GM19438 (cell line): Measurements from ENCODE around the gene CSMD2.

Source experiments
- ATAC-seq: cut with Tn5 transposase; IDR thresholded peaks from one replicate; pipeline ENCODE4 v1.9.1; 2021; ENCODE audit warnings: low read depth; ENCODE audit not compliant: unreplicated experiment

CSMD2 gene

DNA sequence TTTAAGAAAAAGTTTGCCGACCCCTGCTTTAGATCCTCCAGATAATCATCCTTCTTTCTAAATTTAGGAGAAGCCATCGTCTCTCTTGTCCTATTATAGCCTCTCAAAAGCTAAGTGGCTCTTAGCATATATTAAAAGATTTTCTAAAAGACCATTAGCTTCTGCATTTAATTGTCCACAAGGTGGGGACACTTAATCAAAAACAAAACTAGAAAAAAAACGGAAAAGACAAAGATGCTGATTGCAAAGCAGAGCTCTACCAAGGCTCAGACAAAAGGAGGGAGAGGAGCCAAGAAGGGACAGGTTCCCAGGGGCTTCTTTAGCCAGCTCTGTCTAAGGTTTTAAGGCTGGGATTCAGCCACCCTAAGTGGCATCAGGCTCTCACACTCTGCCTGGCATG lies 429.4 kb downstream of the CSMD2 start:
- no peak for ATAC-seq

DNA sequence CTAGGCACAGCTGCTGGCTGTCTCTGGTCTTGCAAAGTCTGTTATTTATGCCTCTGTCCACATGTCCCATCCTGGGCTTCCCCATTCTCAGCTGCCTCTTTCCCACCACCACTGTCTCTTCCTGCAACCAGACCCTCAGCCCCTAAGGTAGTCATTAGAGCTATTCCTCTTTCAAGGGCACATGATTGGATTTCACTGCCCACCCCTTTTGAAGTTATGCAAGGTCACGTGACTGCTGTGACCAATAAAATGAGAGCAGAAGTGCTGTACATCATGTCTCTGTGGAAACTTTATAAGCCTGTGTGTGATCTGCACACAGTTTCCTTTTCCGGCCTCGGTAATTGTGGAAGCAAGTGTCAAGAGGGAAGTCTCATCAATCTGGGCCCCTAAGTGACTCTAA lies 437.7 kb downstream of the CSMD2 start:
- ATAC-seq, result no peak

DNA sequence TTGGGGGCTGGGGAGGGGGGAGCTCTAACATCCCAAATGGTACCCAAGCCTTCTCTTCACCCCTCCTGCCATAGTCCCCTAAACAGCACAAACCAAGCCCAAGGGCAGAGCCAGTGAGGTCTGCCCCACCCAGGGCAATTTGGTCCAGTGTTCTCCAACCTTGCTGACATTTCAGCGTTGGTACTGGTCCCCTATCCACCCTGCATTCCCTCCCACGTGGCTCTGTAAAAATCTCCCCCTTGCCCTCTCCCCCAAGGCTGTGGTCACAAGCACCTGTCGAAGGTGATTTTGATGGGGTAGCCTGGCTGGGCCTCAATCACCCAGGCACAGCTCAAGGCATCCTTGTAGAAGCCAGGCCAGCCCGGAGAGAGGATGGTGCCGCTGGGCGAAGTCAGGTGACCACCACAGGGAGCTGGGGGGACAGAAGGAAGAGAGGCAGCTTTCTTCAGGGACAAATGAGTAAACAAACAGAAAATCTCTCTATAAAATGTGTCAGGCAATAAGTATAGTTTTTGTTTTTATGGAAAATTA lies 438.7 kb downstream of the CSMD2 start:
- no peak for ATAC-seq

DNA sequence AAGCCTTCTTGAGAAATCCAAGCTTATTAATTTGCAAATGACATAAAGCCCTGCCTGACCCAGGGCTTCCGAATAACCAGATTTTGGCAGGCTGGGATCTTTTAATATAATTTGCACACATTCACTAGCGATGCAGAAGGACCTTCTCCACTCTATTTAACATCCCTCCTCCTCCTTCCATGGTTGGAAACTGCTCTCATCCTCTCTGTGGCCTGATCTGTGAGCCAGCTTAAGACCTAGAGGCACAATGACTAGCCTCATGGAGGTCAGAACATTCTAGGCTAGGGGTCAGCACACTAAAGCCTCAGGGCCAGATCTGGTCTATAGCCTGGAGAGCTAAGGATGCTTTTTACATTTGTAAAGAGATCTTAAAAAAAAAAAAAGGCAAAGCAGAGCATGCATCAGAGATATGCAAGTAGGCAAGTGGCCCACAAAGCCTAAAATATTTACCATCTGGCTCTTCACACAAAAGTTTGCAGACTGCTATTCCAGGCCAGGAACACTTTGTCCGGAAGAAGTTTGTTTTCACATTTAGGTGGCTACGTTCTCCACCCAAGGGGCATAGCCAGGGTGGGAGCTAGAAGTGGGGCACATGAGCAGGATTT lies 439.4 kb downstream of the CSMD2 start:
- no peak for ATAC-seq

DNA sequence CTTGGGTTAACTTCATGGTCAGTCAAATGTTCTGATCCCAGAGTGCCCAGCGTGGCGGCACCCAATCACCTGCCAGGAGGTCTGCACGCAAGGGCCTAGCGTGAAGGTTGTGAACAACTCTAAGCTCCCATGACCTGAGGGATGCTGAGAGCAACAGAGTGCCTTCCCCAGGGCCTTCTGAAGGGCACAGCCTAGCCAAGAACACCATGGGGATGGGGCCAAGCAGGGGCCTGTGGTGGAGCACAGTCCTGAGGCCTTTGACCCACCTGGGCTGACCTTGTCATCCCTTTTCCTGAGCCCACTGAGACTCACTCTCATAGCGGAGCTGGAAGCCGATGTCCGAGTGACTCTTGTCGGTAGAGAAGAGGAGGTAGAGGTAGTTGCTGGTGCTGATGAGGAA lies 440.0 kb downstream of the CSMD2 start:
- ATAC-seq, result no peak

DNA sequence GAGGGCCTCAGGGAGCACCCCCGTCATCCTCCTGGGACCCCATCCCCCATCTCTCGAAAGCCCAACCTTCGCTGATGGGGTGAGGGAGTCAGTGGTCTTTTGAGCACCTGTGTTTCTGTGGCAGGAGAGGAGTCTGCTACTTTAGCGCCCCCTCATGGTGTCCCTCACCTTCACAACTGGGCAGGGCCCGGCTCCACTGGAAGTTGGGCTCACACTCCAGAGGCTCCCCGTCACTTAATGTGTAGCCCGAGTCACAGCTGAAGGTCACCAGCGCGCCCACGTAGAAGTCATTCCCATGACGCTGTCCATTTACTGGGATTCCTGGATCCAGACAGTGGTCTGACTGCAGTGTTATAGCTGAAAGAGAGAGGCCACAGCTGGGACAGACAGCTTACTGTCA lies 440.7 kb downstream of the CSMD2 start:
- no peak for ATAC-seq

DNA sequence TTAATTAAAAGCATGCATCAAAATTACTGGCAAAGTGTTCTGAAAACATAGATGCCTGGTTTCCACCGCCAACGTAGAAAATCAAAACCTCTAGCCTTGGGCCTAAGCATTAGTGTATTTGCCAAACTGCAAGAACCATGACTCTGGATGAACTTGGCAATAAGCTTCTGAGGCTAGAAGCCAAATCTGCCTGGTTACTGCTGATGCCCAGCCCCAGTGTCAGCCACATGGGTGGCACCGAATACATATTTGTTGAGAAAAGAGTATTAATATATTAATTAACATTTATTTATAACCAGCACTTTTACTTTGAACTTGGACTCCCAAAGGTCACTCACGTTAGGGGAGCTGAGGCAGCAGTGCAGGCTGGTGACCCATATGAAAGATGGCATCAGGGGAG lies 441.8 kb downstream of the CSMD2 start:
- no peak for ATAC-seq

DNA sequence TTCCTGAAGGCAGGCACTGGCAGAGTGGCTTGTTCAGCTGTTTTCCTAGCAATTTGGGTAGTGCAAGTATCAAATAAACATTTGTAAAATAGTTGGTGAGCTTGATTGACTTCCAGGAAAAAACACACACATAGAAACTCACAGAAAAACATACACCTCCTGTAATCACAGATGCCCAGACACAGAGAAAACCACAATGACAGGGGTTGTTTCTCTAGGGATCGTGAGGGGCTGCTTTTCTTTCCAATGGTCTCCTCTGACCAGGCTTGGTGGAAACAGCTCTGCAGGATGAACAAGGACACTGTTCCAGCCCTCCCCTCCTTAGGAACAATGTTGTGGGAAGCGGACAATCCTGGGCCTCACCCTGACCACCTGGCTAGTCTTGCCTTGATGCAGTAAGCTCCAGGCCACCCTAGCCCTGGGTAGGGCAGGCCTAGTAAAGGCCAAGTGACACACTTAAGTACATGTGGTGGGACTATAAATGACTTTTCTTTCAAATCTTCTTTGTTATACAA lies 443.7 kb downstream of the CSMD2 start:
- no peak for ATAC-seq

DNA sequence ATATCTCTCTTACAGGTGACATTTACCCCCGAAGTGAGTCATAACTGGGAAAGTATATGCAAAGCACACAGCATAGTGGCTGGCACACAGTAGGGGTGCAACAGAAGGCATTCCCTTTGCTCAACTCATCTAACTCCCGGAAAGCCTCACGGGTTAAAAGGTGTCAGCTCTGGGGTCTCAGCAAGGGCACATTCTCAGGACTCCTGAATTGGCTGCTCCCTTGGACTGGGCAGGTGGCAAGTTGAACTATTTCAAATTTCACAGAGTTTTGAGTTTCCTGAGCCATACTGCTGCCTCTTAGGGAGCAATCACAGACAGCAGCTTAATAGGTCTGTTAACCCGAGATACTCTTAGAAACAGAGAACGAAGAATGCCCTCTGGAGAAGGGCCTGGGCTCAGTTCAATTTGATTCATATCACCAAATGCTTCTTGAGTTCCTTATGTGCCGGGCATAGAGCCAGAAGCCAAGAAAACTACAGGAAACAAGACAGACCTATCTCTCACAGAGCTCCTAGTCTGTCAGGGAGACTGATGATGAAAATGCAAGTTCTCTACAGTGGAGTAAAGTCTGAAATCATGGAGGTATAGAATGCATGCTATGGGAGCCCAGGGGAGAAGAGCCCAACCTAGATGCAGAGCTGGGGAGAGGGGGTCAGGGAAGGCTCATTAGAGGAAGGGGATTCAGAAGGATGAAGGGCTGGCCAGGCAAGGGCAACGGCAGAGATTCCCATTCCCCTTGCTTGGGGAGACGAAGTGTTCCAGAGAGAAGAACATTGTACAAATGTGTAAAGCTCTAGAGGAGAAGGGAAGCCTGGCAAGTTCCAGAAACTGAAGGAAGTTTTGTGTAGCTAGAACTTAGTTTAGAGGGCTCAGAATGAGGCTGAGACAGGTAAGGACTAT lies 445.0 kb downstream of the CSMD2 start:
- ATAC-seq, result no peak

DNA sequence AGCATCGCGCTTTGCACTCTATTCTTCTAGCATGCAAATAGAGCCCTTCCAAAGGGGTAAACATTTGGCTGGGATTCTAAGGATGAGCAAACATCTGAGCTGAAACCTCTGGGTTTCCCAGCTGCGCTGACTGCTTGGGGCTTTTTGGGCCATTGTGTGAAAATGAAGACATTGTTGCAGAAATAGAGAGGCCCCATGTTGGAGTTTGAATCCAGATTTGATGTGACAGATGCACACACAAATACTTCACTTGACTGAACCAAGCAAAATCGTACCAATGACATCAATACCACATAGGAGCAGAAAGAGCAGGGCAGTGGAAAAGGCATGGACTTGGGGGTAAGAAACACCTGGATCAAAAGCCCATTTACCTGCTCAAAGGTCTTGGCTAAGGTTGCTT lies 445.7 kb downstream of the CSMD2 start:
- no peak for ATAC-seq

DNA sequence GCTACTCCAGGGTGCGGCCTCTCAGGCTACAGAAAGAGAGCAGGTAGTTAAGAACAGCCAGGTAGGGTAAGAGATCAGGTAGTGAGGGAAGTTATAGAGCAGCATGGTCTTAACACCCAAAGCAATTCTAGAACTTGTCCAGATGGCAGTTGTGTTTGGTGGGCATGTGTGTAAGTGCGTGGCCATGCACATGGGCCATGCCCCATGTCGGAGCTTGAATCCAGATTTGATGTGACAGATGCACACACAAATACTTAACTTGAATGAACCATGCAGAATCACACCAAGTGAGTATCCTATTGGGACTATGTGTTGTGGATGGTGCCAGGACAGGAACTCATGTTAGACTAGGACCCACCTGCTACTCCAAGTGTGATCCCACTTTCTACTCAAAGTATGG lies 446.8 kb downstream of the CSMD2 start:
- ATAC-seq, result no peak

DNA sequence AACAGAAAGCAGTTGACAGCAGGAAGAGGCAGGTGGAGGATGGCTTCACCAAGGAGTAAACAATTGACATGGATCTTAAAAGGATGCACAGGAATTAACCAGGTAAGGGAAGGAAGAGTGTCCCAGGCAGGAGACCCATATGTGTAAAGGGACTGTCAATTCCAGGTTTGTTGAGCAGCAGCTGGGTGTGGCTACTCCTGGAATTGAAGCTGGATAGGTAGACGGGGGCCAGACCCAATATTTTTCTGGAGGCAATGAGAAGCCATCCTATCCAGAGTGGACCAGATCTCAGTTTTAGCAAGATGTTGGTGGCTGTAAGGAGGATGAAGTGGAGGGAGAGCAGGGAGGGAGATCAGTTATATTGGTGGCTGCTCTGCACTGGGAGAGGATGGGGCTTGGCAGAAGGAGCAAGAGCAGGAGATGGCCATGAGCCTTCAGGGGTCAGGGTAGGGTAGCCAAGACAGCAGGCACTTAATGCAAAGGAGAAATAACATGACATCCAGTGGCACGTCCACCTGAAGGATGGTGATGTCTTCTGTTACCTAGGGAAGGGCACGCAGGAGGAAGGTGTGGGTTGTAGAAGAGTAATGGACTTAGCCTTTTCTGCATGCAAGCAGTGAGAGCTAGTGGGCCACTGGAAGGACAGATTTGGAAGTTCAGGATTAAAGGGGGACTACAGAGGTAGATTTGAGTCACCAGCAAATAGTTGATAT lies 447.9 kb downstream of the CSMD2 start:
- ATAC-seq, result no peak

DNA sequence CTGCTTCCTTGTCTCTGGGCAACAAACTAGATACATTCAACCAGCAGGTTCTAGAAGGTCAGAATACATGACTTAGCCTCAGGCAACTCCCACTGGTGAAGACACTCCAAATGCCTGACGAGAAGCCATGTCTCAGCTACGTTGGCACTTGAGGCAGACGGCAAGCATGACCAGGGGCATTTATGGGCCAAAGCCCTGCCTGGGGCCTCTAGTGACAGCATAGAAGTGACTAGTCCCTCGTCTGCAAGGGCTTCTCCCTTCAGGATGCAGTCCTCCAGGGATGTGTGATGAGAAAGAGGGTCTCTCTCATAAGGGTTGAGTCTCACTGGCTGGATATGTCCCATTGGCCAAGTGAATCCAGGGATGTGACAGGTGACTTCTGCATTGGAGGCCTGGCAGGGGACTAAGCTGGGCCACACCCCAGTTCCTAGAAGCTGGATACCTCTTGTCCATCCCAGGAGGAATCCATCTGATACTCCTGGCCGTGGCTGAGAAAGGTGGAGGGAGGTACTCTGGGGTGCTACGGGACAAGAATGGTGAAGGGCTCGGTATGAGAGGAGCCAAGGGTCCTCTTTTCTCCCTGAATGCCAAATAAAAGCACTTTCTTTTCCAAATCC lies 449.7 kb downstream of the CSMD2 start:
- ATAC-seq, result no peak

DNA sequence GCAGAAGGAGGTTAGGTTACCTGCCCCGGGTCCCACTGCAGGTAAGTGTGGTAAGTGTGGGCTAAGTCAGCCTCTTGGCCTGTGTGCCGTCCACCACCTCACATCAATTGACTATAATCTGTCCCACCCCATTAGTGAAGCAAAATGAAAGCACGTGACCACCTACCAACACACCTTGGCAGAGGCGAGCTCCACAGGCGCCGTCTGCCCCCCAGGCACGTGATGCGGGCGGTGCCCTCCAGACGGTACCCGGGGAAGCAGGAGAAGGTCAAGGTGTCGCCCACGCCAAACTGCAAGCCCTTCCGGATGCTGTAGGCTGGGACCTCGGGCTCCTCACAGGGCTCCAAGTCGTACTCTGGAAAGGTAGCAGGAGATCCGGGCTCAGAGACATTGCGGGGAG lies 450.6 kb downstream of the CSMD2 start:
- no peak for ATAC-seq

DNA sequence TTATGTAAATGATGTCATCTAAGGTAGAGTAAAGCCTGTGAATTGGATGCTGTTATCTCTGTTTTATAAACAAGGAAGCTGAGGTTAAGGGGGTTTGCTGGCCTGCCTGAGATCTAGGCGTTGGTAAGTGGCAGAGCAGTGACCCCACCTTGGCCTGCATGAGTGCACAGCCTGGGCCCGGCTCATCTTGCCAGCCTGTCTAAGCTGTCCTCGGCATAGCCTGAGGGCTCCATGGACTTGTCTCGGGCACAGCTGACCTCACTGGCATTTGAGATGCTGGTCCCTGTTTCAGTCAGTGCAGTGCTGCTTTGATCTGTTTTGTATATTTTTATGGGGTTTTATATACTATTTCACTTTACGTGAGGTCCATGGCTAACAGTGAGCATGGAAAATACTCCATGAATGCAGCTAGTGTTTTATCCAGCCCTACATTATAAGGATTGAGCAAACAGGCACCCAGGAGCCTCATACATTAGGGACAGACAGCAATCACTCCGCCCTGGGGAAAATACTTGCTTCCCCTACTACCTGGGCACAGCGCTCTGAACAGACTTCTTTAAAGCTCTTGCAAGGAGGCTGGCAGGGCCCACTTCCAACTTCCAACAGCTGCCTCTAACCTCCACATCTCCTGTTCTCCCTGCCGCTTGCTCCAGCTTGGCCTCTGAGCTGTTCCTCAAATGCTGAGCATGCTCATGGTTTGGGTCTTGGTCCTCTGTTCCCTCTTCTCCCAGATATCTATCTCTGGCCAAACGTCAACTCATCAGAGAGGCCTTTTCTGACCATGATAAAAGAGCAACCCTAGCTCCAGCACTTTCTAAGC lies 451.8 kb downstream of the CSMD2 start:
- ATAC-seq, result no peak

DNA sequence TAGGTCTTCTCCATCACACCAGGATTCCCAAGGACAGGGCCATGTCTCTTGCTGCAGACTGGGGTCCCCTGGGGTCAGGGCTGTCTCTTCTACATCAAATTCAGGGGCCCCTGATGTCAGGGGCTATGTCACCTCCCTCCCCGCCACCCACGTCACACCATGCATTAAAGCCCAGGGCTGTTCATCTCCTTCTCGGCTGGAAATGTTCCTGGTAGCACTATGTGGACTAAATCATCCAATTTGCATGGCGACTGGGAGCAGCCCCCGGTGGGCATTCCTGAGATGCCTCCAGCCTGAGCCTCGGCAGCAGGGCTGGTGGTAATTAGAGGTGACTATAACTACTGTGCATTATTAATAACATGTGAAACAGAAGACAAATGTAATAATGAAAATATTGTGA lies 452.8 kb downstream of the CSMD2 start:
- no peak for ATAC-seq

DNA sequence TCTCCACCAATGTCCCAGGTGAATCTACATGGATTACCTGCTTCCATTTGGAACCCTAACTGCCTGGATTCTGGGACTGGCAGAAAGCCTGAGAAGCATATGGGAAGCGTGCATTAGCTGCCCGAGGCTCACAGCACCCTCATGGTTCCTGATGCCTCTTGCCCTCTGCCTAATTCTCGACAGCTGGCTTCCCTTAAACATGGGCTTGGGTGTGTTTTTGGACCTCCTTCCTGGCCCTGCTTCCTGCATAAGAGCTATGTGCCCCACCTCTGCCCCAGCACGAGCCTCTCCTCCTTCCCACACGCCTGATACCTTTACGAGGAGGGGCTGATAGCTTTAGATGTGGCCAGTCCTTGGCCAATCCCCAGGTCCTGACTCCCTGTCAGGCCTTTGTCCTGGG lies 453.5 kb downstream of the CSMD2 start:
- ATAC-seq, result no peak

DNA sequence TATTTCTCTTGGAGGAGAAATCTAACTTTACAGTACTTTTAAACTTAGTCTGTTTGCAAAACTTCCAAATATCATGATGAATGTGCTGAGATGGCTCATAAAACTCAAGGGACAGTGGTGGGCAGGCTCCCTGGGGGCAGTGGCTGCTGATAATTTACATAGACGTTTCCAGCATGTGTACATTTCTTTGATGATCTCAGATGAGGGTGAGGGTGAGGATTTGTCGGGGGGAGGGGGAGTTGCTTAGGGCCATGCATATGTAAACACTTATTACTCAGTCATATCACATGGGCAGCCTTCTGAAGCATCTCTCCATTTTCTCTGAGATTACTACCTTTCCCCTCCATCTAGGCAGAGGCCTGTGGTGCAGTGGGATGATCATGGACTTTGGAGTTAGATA lies 454.1 kb downstream of the CSMD2 start:
- no peak for ATAC-seq

DNA sequence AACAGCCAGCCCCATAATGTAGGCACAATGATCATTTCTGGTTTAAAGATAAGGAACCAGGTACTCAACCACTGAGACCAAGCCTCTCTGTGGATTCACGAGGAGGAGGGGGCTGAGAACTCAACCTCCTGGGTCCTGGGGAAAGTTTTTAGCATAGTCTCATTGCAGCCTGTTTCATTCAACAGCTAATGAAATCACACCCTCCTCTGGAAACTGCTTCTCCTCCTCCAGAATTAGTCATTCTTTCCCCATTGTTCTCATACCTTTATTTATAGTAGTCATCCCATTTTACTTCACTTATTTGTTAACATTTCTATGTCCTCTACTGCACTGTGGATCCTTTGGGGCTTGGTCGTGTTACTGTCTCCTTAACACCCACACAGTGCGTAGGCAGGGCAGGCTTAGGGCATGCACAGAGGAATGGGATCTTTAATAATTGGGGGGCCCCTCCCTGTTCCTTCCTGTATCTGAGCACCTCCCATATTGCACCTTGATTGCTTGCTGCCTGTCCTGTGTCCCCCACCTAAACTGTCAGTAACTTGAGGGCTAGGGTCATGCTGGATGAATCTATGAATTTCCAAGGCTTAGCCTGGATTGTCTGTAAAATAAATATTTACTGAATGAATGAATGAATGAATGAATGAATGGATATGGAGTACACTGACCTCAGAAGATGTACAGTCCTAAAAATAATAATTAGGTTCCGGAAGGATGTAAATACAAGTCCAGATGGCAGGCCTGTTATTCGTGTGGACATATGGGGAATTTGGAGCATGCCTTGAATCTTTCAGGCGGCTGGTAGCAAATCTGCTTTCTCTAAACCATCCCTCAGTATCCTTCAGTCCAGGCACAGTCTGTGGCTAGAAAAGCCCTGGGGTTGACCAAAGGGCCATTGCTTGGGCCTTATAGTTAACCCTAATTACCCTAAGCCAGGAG lies 455.0 kb downstream of the CSMD2 start:
- no peak for ATAC-seq
